Lower leg skin (tissue), 3 donors: Measurements from ENCODE around the gene TCP11.

ENCODE experiments used
- POLR2A ChIP-seq, 2 donors: fragments of 450-650 bp; IDR thresholded peaks; one replicate each; pipeline ENCODE4 v1.6.1; 2016 to 2017; ENCODE audit warnings: antibody characterized with exemption in 2 of 2, mild to moderate bottlenecking in 1 of 2, moderate library complexity in 1 of 2
- TF ChIP-seq, protein P1 (sequence below), 3 donors: fragments of 450-650 bp; IDR thresholded peaks; one replicate each; pipeline ENCODE4 v1.5.1; 2016; ENCODE audit warnings: antibody characterized with exemption in 3 of 3, mild to moderate bottlenecking in 3 of 3, moderate library complexity in 2 of 3

DNA sequence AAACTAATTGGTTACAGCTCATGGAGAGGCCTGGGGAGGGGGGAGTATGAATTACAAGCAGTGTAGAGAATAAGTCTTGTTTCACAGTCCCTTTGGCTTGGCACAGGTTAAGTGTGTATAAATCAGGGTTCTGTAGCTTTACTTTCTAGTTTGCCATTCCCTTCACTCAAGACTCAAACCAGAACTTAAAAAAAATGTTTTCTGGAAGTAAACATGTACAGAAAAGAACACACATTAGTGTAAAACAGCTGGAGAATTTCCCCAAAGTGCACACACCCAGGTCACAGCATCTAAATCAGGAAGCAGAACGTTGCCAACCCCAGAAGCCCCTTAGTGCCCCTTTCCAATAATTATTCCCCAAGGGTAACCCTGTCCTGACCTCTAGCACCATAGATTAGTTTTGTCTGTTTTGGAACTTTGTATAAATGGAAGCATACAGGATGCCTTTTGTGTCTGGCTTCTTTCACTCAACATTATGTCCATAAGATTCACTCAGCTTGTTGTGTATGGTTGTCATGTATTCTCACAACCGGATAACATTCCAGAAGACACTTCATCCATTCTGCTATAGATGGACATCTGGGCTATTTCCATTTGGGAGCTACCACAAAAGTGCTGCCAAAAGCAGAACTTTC lies 38.9 kb upstream of the TCP11 start:
- TF ChIP-seq, protein P1, sequence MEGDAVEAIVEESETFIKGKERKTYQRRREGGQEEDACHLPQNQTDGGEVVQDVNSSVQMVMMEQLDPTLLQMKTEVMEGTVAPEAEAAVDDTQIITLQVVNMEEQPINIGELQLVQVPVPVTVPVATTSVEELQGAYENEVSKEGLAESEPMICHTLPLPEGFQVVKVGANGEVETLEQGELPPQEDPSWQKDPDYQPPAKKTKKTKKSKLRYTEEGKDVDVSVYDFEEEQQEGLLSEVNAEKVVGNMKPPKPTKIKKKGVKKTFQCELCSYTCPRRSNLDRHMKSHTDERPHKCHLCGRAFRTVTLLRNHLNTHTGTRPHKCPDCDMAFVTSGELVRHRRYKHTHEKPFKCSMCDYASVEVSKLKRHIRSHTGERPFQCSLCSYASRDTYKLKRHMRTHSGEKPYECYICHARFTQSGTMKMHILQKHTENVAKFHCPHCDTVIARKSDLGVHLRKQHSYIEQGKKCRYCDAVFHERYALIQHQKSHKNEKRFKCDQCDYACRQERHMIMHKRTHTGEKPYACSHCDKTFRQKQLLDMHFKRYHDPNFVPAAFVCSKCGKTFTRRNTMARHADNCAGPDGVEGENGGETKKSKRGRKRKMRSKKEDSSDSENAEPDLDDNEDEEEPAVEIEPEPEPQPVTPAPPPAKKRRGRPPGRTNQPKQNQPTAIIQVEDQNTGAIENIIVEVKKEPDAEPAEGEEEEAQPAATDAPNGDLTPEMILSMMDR (IDR thresholded peaks at IDR 0.05), result no peak
- no peak for TF ChIP-seq POLR2A (IDR thresholded peaks at IDR 0.05)
